CD4-positive, alpha-beta T cell treated with Interleukin-15 for 4 hours (primary cell): ENCODE measurements around the gene PBX2.
A peak's percentile ranks its signal among the peaks of the same experiment; 100 is the strongest.
"Not testable (repeated sequence)": the region's sequence is repeated elsewhere in the genome, so short reads cannot be mapped to it uniquely, and the experiment has no call there.

Experiments
- DNase-seq: peaks from one replicate; pipeline ENCODE4 v3.0.0-alpha.2; 2020; ENCODE audit warnings: low spot score

Gene PBX2

DNA sequence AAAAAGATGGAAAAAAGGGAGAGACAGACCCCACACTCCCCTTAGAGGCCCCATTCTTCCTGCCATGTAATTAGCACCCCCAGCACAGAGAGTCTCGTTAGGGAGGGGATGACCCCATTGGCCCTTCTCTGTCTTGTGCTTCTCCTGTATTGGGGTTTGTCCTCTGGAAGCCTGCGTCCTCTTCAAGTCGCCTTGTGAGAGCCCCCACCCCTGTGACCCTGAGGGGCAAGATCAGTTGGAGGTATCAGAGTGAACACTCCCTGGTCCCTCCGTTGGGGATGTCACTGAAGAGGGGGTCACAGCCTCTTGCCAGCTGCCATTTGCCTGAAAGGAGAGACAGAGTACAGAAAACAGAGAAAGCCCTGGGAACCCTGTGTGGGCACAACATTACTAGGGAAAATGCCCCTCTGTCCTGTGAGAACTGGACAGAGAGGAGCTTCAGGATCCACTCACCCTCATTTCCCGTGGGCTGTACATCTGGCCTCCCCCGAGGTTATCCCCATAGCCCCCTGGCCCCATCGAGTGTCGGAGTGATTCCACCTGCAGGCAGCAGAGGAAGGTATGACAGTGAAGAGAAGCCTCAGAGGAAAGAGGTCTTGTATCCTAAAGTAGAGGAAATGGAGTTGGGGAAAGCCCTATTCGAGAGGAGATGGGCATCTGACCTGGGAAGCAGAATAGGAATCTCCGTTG, 3.7 kb downstream of the PBX2 start:
- DNase-seq, result not testable (repeated sequence)

DNA sequence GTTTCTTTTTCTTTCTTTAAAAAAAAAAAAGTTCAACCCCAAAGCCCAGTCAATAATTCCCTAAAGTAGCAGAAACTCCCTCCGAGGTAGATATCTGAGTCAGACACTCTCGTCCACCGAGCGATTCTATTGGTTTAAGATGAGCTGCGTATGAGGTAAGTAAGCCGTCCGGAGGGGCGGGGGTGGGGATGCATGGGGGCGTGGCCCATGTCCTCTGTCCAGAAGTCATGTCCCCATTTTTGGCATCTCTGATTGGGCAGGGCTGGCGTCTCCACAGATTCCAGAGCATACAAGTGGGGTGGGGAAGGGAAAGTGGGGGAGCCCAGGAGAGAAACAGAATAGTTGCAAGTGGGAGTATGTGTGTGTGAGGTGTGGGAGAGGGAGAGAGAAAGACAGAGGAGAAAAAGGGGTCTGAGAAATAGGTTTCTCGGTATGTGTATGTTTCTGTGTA, 4.3 kb downstream of the PBX2 start:
- DNase-seq, result peak; percentile 67

DNA sequence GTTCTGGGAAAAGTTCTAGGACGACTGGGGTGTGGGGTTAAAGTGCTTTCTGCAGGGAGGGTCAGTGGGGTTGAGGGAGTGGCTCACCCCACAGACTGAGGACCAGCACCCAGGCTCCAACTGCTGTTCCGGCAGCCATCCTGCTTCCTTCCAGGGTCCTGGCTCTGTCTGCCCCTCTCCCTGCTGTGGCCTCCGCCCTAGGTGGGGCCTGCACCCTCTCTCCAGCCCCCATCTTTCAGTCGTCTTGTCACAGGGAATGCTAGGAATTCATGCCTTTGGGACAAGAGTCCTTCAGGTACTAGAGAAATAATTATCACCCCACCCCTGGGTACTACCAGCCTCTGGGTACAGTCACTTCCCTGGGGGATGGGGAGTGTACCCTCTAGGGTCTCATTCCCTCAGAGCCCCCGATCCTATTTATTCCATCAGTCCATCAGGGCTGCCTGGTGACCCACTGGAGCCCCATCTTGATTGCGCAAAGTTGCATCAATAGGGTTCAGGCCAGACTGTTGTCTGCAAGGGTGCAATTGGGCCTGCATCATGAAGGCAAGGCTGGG, 5.8 kb downstream of the PBX2 start, which contains the start of gene AGER:
Gene AGER (minus strand): TSS at position 170 of the 557 bp plus-strand sequence. CDS start 31 bp downstream, at position 139.
- DNase-seq, result no peak

DNA sequence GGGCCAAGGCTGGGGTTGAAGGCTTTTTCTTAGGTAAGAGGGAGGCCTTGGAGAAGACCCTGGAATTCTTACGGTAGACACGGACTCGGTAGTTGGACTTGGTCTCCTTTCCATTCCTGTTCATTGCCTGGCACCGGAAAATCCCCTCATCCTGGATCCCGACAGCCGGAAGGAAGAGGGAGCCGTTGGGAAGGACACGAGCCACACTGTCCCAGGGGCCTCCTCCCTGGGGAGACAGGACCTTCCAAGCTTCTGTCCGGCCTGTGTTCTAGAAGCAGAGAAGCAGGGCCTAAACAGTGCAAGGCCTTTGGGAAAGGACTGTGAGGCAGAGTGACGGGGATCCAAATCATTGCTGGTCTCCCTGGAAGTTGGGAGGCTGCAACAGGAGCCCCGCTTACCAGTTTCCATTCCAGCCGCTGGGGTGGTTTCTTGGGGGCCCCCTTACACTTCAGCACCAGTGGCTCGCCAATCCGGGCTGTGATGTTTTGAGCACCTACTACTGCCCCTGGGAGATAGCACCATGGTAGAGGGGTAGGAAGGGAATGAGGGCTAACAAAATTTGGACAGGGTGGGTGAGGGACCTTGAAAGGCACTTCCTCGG, 6.4 kb downstream of the PBX2 start:
- no peak for DNase-seq

DNA sequence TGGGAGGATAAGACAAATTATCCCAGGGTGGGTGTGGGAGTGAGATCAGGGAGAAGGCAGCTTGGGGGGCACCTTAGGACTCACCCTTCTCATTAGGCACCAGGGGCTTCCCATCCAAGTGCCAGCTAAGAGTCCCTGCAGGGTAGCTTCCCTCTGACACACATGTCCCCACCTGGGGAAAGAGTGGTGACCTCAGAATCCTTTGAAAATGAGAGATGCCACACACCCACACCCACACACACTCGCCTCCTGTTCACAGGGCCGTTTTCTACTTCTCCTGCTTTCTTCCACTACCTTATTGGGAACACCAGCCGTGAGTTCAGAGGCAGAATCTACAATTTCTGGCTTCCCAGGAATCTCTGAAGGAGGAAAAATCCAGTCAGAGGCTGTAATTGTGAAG, 7.0 kb downstream of the PBX2 start:
- no peak for DNase-seq

DNA sequence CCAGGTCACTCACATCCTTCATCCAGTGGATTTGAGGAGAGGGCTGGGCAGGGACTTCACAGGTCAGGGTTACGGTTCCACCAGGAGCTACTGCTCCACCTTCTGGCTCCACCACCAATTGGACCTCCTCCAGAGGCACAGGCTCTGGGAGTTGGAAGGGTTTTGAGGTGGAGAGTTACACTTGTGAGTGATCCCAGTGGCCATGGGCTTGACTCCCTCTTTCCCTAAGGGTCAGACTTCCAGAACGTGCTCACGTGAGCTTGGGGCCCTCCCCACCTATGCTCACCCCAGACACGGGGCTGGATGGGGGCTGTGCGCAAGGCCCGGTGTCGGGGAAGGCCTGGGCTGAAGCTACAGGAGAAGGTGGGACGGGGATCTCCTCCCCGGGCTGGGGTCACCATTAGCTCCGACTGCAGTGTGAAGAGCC, 7.4 kb downstream of the PBX2 start:
- no peak for DNase-seq

DNA sequence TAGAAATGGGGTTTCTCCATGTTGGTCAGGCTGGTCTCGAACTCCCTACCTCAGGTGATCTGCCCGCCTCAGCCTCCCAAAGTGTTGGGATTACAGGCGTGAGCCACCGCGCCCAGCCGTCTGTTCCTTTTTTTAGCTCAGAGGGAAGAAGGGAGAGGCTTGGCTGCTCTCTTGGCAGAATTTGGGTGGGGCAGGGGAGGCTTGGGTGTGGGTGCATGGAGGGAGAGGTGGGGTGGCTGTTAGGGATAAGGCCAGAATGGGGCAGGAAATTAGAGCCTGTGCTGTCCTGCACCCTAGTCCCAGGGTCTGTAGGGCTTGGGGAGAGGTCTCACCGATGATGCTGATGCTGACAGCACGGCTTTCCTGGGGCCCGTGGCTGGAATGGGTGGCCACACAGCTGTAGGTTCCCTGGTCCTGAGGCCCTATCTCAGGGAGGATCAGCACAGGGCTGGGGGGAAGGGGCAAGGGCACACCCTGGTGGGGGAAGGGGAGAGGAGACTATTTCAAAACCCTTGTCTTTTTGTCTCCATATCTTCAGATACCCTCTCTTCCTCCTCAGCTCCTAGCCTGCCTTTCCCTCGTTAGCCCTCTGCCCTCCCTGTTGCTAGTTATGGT, 8.0 kb downstream of the PBX2 start:
- DNase-seq, result no peak

DNA sequence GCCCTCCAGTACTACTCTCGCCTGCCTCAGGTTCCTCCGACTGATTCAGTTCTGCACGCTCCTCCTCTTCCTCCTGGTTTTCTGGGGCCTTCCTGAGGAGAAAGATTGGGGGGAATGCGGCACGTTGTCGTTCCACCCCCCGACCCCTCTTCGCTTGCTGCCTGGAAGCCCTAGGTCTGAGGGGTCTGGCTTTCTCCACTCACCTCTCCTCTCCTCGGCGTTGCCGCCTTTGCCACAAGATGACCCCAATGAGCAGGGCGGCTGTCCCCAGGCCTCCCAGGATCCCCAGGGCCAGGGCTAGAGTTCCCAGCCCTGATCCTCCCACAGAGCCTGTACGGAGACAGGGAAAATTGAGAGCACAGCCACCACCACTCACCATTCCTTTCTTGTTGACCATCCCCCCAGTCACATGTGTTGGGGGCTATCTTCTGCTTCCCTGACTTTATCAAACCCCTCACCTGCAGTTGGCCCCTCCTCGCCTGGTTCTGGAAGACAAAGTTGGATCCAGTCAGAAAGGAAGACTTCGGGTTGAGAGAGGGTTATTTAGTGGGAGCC, 8.8 kb downstream of the PBX2 start:
- DNase-seq, result no peak

DNA sequence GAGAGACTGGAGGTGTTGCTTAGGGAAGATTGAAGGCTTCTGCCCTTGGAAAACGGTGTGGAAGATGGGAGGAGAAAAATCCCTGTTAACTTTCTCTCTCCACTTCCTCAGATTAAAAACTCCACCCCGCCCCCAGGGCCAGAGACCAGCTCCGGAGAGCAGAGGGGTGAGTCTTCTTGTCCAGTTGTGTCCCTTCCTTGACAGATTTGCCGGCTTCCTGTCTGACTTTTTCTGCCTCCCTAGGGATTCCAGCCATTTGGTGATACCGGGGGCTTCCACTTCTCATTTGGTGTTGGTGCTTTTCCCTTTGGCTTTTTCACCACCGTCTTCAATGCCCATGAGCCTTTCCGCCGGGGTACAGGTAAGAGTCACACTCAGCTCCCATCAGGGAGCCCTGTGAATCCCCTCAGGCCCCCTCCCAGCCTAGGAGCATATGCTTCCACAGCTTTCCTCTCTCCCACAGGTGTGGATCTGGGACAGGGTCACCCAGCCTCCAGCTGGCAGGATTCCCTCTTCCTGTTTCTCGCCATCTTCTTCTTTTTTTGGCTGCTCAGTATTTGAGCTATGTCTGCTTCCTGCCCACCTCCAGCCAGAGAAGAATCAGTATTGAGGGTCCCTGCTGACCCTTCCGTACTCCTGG, 10.1 kb downstream of the PBX2 start:
- DNase-seq, result no peak

DNA sequence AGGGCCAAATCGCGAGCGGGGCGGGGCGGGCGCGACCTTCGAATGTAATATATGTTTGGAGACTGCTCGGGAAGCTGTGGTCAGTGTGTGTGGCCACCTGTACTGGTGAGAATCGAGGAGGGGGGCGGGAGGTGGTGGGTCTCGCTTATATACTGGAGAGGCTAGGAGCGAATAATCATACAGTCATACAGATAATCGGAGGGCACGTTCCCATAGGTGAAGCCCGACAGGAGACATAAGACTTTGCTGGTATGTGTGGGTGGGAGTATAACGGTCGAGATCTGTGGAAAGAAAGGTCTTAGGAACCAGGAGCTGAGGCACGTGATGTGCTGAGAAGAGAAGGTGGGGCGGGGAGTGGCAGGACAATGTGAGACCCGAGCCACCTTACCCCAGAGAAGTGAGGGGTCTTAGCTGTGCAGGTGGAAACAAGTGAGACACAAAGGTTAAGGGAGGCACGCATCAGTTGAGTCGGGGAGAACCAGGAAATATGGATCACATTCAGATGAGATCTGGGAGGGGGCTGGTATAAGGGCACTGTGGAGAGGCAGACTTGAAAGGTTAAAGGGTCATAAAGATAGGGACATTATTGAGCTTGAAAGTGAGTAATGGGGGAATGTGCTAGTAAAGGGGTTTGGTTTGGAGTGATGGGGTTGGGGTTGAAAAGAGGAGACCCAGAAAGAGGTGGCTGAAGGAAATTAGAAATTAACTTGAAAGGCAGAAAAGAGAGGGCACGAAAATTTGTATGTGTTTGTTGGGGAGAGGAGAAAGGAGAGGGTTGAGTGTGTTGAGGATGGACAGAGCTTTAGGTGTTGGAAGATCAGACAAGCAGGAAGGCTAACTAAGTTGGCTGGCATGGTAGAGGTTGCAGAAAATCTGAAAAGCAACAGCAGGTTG, 11.2 kb downstream of the PBX2 start:
- DNase-seq, result no peak

DNA sequence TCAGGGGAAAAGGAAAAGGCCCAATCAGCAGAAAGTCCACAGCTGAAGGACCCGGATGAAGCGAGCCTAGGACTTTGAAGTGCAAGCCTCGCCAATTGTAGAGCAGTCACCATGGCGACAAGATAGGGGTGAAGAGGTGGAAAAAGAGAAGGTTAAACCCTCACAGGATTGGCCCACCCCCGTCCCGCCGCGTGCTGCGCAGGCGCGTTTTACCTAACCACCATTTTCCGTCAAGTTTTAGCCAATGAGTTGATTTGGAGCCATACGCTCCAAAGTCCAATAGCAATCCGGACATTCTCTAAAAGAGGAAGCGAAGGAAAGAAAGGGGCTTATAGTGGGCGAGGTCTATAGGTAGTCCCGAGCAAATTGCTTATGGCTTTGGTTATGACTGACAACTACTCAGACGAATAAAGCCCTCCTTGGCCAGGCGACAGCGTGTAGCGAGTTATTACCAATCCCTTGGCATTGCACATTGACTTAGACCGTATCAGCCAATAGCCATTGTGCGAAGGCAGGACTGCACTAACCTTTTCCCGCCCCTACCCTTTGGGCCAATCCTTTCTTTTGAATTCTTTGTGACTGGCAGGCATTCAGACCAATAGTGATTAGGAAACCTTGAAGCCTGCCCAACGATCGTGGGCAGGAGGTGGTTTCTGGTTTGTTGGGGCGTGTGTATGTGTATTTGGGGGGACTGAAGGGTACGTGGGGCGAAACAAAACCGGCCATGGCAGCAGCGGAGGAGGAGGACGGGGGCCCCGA, 12.0 kb downstream of the PBX2 start, which contains the start of gene RNF5:
Gene RNF5 (plus strand): TSS at position 618 of the 759 bp plus-strand sequence. CDS start 107 bp downstream, at position 725.
- DNase-seq, result peak; percentile 99

DNA sequence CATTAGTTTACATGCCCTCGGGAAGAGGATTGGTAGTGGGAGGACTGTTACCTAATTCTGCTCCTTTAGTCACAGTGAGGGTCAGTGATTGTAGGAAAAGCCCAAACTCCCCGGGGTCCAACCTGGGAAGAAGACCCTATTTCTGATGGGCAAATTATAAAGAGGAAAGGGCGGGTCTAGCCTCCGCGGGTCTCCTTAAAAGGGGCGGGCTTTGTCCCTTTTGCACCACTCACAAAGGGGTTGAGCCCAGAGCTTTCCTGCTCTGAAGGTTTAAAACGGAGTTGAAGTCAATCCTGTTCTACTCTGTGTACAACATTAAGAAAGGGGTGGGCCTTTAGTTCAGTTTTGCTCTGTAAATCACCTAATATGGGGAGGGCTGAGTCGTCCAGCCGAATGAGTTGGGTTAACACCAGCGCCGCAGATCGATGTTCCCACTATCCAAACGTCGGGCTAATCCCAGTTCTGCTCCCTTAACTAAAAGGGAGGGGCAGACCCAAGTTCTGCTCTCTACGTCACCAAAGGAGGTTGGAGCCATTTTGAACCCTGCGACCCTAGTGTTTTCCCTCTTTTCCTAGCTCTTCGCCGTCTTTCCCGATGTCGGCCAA, 12.7 kb downstream of the PBX2 start:
- peak; percentile 53 for DNase-seq

DNA sequence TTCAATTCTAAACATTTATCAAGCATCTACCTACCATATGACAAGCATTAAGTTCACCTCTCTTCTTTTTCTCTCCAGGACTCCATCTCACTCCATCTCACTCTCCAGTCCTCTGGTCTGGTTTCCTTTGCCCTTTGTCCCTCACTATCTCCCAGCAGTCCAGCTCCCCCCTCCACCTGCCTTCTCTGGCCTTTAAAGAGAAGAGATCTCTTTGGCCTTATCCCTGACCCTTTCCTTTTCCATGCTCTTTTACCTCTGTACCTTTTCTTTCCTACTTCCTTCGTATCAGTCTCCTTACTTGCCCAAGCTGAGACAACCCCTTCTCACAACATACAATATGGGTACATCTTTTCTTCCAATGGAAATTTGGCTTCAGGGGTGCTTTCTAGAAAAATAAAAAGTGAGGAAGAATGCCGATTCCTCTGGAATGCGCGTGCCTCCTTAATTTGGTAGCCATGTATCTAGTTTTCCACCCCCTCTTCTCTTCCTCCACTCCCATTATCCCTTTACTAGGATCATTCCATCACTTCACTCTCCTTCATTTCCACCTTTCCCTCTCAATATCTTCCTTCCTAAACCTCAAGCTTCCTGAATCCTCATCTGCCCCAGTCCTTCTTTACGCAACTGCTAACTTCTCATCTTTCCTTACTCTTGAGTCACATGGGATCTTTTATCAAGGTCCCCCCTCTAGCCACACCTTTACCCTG, 13.4 kb downstream of the PBX2 start:
- no peak for DNase-seq

DNA sequence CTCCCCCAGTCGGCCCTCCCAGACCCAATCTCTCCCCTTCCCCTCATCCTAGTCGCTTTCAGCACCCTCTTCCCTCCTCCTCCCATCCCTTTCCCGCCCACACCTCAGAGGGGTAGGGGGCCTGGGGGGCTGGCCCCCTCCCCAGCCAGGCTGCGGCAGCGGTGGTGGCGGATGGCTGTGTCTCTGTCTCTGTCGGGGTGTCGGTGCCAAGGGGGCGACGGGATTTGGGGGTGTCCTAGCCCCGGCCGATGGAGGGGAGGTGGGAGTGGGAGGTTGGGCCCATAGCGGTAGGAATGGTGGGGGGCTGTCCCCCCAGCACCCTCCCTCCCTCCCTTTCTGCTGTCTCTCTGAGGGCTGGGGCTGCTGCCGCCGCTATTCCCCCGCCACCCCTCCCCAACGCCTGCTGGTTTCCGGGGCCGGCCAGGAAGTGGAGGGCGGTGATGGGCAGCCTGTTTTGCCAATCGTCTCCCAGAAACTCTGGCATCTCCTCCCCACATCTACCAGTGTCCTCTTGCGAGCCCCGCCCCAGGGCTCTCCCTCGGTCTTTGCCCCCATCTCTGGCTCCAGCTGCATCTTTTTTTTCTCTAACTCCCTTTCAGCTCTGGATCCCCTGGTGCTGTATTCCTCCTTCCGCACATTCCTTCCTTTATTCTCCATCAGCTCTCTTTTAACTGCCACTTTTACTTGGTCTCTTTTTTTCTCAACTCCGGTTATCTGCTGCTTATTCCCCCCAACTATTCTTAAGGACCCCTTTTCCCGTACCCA, 14.1 kb downstream of the PBX2 start, which contains the start of gene AGPAT1:
Gene AGPAT1 (minus strand): TSS at position 374 of the 765 bp plus-strand sequence. CDS start 4,588 bp downstream, outside the sequence.
- peak; percentile 98 for DNase-seq

DNA sequence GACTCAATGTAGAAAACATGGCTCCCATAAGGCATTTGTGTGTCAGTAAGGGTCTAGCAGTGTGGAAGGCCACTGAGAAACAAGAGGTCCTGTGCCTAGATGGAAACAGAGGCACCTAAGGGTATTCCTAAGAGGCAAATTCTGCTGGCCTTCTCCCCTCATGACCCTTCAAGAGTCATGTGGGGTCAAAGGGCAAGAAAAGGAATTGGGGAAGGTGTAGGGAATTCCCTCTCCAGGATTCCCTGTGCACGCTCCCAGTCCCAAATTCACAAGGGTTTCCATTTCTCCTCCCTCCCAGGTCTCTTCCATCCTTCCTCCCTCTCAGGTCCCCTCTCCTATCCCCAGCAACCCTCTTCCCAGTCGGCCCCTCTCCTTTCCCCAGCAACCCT, 14.7 kb downstream of the PBX2 start:
- no peak for DNase-seq

DNA sequence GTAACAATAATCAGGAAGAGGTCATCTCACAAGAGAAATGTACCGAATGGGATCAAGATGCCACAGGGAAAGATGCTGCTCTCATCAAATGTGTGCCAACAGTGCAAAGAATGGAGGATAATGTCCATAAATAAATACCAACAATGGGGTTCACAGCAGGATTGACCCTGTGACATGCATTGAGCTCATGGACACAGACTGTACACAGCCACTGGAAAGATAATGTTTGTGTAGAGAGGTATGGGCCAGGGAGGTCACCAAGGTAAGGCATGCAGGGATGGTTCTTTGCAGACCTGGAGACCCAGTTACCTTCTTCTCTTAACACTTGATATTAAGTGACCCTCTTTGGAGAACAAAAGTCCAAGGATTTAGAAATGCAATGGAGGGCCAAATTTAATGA, 15.6 kb downstream of the PBX2 start:
- no peak for DNase-seq

DNA sequence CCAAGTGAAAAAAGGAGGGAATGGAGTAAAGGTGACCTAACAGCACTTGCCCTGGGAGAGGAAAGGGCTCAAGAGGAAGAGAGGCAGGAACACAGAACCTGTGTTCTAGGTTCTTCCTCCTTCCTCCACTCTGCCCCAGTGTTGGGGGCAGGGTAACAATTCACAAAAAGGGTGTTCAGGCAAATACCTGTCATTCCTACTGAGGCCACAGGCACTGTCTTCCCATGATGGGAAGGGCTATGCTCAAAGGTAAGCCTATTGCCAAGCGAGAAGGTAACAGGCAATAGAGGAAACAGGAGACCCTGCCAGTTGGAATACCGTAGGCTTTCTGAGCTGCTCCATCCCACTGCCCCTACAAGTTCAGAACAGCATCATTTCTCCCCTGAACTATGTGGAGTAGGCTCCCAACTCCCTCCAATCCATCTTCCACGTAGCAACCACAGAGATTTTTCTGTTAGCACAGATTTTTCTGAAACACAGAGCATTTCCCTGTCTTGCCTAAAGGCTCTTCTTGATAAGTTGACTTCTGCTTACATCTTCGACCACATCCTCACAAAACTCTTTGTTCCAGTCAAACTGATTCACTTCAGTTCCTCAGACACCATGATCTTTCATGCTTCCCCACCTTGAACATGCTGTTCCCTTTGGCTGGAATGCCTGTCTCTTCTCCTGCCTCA, 16.8 kb downstream of the PBX2 start:
- DNase-seq, result no peak

DNA sequence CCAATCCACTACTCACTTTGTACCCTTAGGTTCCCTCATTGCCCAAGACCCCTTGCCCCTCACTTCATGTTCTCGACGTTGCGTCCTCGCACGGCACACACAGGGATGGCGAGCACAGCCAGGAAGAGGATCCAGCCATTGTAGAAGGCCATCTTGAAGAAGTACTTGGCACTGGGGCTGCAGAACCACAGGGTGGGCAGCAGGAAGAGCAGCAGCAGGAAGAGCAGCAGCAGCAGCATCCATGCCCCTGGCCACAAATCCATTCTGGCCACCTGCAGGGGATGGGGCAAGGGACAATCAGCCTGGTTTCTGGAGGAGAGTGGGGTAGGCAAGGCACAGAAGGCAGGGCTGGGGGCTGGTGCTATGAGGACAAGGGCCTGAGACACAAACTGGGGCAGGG, 18.8 kb downstream of the PBX2 start:
- DNase-seq, result no peak
